Activated T-cell treated with anti-CD3 and anti-CD28 coated beads, Interleukin-2, amount 50 U/mL, for 1 hour (primary cell): ENCODE measurements around the gene ZNF891.

Experiments
- DNase-seq: peaks from one replicate; pipeline ENCODE4 v3.0.0-alpha.2; 2020

The ZNF891 gene

GRCh38 chr12:133058203-133059113, 71.6 kb downstream of the ZNF891 start:
- no peak for DNase-seq

- DNase-seq: no peak
Observed at GRCh38 chr12:133057446-133057845, 72.6 kb downstream of the ZNF891 start.
